Type B pancreatic cell (in vitro differentiated cells): ENCODE results near the gene ADORA3. TPM values are rescaled to one million over a fixed set of nuclear protein-coding genes. Genes with fewer than 3 reads are reported as not detected.
A peak's percentile ranks its signal among the peaks of the same experiment; 100 is the strongest.

Source experiments
- DNase-seq: peaks from one replicate; pipeline ENCODE4 v3.0.0; 2021; ENCODE audit warnings: mixed read lengths; ENCODE audit not compliant: unreplicated experiment; ENCODE audit errors: extremely low spot score
- H3K27ac Mint-ChIP-seq: 2 replicates; pipeline ENCODE4 v1.8.0; 2021; ENCODE audit warnings: mild to moderate bottlenecking, mixed read lengths
- H3K27me3 Mint-ChIP-seq: 2 replicates; pipeline ENCODE4 v1.8.0; 2021; ENCODE audit warnings: mixed read lengths
- H3K36me3 Mint-ChIP-seq: 2 replicates; pipeline ENCODE4 v1.8.0; 2021; ENCODE audit warnings: mixed read lengths
- H3K4me1 Mint-ChIP-seq: one replicate; pipeline ENCODE4 v1.8.0; 2021; ENCODE audit warnings: mixed read lengths; ENCODE audit not compliant: unreplicated experiment
- H3K4me3 Mint-ChIP-seq: 2 replicates; pipeline ENCODE4 v1.8.0; 2021; ENCODE audit warnings: mild to moderate bottlenecking, mixed read lengths
- H3K9me3 Mint-ChIP-seq: 2 replicates; pipeline ENCODE4 v1.8.0; 2021; ENCODE audit warnings: mixed read lengths
- total RNA-seq: library from RNA; stranded (reverse); gene quantifications from 2 replicates; pipeline ENCODE4 v1.2.1, GENCODE V29; 2021; ENCODE audit warnings: low replicate concordance
- TF ChIP-seq, protein P1 (sequence below): fragments of 200-600 bp; sonication (generic); conservative IDR thresholded peaks from 2 replicates; pipeline ENCODE4 v1.5.0; 2021; ENCODE audit warnings: antibody characterized with exemption, mild to moderate bottlenecking

Gene ADORA3
- total RNA-seq, 1 donor from 2014 or later: not detected

- Mint-ChIP-seq H3K27ac (no peak overlapping the region), H3K4me3 (no peak overlapping the region), H3K4me1 (peaks cover 4% of the 10 kb centered on the region), H3K9me3 (no peaks in the 10 kb centered on the region), H3K36me3 (no peaks in the 10 kb centered on the region), H3K27me3 (peaks cover 7% of the 10 kb centered on the region)
- no peak for DNase-seq
- TF ChIP-seq, protein P1, sequence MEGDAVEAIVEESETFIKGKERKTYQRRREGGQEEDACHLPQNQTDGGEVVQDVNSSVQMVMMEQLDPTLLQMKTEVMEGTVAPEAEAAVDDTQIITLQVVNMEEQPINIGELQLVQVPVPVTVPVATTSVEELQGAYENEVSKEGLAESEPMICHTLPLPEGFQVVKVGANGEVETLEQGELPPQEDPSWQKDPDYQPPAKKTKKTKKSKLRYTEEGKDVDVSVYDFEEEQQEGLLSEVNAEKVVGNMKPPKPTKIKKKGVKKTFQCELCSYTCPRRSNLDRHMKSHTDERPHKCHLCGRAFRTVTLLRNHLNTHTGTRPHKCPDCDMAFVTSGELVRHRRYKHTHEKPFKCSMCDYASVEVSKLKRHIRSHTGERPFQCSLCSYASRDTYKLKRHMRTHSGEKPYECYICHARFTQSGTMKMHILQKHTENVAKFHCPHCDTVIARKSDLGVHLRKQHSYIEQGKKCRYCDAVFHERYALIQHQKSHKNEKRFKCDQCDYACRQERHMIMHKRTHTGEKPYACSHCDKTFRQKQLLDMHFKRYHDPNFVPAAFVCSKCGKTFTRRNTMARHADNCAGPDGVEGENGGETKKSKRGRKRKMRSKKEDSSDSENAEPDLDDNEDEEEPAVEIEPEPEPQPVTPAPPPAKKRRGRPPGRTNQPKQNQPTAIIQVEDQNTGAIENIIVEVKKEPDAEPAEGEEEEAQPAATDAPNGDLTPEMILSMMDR: no peak
Measured at GRCh38 chr1:111486431-111486830, 17.0 kb downstream of the ADORA3 start.

- Mint-ChIP-seq H3K36me3 (no peaks in the 10 kb centered on the region), H3K4me1 (peaks cover 5% of the 10 kb centered on the region), H3K4me3 (no peak overlapping the region), H3K27ac (no peak overlapping the region), H3K27me3 (peaks cover 7% of the 10 kb centered on the region), H3K9me3 (no peaks in the 10 kb centered on the region)
- TF ChIP-seq, protein P1: no peak
- no peak for DNase-seq
Measured at GRCh38 chr1:111484391-111485026, 18.9 kb downstream of the ADORA3 start.

DNA sequence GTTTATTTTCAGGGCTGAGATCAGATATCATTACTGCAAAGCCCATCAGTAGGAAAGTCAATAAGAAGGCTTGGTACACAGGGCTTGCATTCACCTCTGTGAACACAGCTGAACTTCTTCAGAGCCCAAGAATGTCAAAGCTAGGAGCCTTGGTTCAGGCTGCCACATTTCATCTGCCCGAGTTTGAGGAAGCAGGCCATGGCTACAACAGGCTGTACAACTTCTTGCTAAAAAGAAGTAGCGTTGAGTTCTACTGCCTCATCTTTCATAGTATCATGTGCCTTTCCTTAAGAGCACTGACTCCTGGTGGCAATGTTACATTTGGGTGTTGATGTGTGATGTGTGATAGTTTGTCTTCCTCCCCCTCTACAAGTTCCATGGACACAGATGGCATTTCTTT is 19.6 kb downstream of the ADORA3 start:
- Mint-ChIP-seq H3K27me3 (peaks cover 7% of the 10 kb centered on the region), H3K4me3 (no peak overlapping the region), H3K27ac (no peak overlapping the region), H3K9me3 (no peaks in the 10 kb centered on the region), H3K4me1 (peaks cover 5% of the 10 kb centered on the region), H3K36me3 (no peaks in the 10 kb centered on the region)
- TF ChIP-seq, protein P1: no peak
- DNase-seq: no peak

GRCh38 chr1:111483166-111483565 is 20.3 kb downstream of the ADORA3 start:
- H3K27me3 Mint-ChIP-seq: peaks cover 4% of the 10 kb centered on the region
- H3K27ac Mint-ChIP-seq: no peak overlapping the region
- no peaks in the 10 kb centered on the region for H3K36me3 Mint-ChIP-seq
- DNase-seq: no peak
- H3K9me3 Mint-ChIP-seq: no peaks in the 10 kb centered on the region
- TF ChIP-seq, protein P1: no peak
- H3K4me3 Mint-ChIP-seq: no peak overlapping the region
- peaks cover 5% of the 10 kb centered on the region for H3K4me1 Mint-ChIP-seq

- H3K4me1 Mint-ChIP-seq: peaks cover 5% of the 10 kb centered on the region
- TF ChIP-seq, protein P1: peak; percentile 78
- no peaks in the 10 kb centered on the region for H3K9me3 Mint-ChIP-seq
- no peak for DNase-seq
- H3K27me3 Mint-ChIP-seq: no peaks in the 10 kb centered on the region
- H3K27ac Mint-ChIP-seq: no peak overlapping the region
- H3K36me3 Mint-ChIP-seq: no peaks in the 10 kb centered on the region
- H3K4me3 Mint-ChIP-seq: no peak overlapping the region
Measured at GRCh38 chr1:111481387-111482221, 21.8 kb downstream of the ADORA3 start.
